ENCODE results near the gene CDIP1. TPM values are rescaled to one million over a fixed set of nuclear protein-coding genes. Genes with fewer than 3 reads are reported as not detected.

CDIP1 gene
- total and polyA plus RNA-seq, 2 of the 8 experiments (the other 6 are each of a cell fraction or from before 2014, with no cell fraction given), result 56.6 to 76.3 TPM

DNA sequence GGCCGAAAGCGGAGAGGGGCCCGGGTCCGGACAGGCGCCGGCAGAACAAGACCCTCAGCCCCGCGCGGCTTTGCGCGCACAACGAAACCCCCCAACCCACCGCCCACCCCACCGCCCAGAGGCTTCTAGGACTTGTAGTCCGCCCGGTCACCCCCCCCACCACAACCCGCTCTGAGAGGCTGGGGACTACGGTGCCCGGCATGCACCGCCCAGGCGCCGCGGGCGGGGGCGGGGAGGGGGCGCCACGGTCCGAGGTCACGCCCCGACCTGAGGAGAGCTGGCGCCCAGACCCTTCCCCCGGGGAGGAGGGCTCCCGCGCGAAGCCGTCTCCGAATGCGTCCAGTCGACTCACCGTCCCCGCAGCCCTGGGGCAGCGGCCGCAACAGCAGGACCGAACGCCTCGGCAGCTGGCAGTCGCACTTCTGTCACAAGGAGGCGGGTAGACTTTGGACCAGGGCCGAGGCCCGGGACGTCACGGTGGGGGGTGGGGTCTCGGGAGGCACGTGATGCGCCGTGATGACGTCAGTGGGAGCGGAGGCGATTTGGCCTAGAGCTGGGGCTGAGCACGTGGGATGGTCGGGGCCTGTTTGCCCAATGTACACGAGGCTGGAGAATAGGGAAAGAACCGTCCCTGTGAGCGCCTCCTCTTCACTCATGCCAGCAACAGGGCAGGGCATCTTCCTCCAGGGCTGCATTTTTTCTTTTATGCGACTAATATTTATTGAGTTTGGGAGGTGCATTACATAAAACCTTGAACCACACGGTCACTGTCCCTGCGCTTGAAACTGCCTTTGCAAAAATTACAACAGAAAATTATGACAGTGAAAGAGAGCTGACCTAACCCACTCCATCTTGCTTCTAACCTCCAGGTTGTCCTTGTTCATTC lies at the start of gene CDIP1 (continued):
- peak in 1 of 2 experiments; percentile 80; a peak in 1 of 4 replicates for TF ChIP-seq SIN3A (conservative IDR thresholded peaks at IDR 0.05 in 1 of 2, IDR thresholded peaks at IDR 0.05 in 1 of 2; ENCODE audit: low read depth in 1 of 2, low read length in 2 of 2)
- peak; percentile 76 for TF ChIP-seq TAF7 (optimal IDR thresholded peaks at IDR 0.05; ENCODE audit: borderline replicate concordance, low read depth, low read length)
- TF ChIP-seq EZH2 (IDR thresholded peaks at IDR 0.05; ENCODE audit: low read depth, low read length, severe bottlenecking), result no peak
- TF ChIP-seq SP2 (IDR thresholded peaks at IDR 0.05; ENCODE audit: low read length), result no peak
- TF ChIP-seq PHF8 (conservative IDR thresholded peaks at IDR 0.05; ENCODE audit: low read depth, low read length), result 0 out of 2 replicates have a peak, but pooled peaks have one; percentile 60
- no peak for TF ChIP-seq CTBP2 (IDR thresholded peaks at IDR 0.05; ENCODE audit: borderline replicate concordance, insufficient read depth, insufficient read length, low read length)
- peak in 1 of 2 experiments; percentile 86; a peak in 2 of 3 replicates for TF ChIP-seq POLR2A (IDR thresholded peaks at IDR 0.05; ENCODE audit: control extremely low read depth in 1 of 2, low read depth in 2 of 2, low read length in 2 of 2)
- peak; percentile 90; the same call in 1 of the 2 replicates for TF ChIP-seq KDM1A (IDR thresholded peaks at IDR 0.05; ENCODE audit: borderline replicate concordance, low read length)
- no peak for TF ChIP-seq SRF (IDR thresholded peaks at IDR 0.05; ENCODE audit: low read depth, low read length)
- no peak for TF ChIP-seq SUZ12 (IDR thresholded peaks at IDR 0.05; ENCODE audit: low read length)
- TF ChIP-seq SIRT6 (IDR thresholded peaks at IDR 0.05; ENCODE audit: low read length), result no peak
- peak; percentile 83 for TF ChIP-seq GTF2F1 (IDR thresholded peaks at IDR 0.05; ENCODE audit: borderline replicate concordance, low read depth, low read length)
- peak; percentile 82 for TF ChIP-seq TAF1 (IDR thresholded peaks at IDR 0.05; ENCODE audit: low read depth, low read length)
- 0 out of 2 replicates have a peak, but pooled peaks have one; percentile 42 for TF ChIP-seq SP4 (IDR thresholded peaks at IDR 0.05; ENCODE audit: low read length)
- TF ChIP-seq NANOG (IDR thresholded peaks at IDR 0.05; ENCODE audit: insufficient read depth, low read depth, low read length, poor library complexity, severe bottlenecking), result no peak
- no peak for TF ChIP-seq CHD1 (IDR thresholded peaks at IDR 0.05; ENCODE audit: low read depth, low read length)
- TF ChIP-seq POU5F1 (IDR thresholded peaks at IDR 0.05; ENCODE audit: low read depth, low read length), result no peak
- no peak for TF ChIP-seq GABPA (IDR thresholded peaks at IDR 0.05; ENCODE audit: borderline replicate concordance, insufficient read depth, low read length)

Measured in H1 (cell line).